ENCODE measurements around the gene BEX2.
"Not testable (repeated sequence)": the region's sequence is repeated elsewhere in the genome, so short reads cannot be mapped to it uniquely, and the experiment has no call there.

BEX2 gene

DNA sequence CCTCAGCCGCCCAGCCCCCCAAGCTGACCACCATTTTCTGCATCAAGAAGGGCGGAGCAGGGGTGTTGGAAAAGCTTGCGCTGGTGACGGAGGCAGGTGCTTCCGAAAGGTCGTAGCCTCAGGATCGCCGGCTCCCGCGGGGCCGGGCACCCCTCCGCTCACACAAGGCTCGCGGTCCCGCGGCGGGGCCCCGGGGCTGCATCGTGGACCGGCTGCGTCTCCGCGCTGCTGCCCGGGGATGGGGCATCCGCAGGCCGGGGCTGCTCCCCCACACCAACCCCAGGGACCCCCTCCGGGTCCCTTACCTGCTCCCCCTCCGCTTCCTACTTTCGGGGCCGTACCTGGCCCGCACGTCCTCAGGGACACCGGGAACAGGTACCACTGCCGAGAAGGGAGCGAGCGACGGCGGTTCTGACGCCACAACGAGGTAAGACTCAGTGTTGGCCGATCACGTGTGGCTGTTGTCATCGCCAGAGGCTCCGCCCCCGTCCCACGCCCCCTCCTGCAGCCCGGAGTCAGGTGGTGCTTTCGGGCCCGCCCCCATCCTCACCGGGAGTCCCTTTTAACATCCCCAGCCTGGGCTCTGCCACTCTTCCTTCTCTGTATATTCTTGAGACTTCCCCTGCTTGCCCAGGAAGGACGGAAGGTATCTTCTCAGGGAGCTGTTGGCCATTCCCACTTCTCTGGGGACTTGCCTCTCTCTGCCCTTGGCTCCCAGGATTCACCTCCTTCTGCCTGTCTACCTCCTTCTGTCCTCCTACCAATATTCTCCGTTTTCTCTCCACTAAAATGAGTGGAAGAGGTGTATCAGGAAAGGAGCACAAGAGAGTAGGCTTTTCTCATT lies at the start of gene BEX2:
TSS of gene BEX2 (minus strand) at position 436 of the 844 bp plus-strand sequence. CDS start 1,014 bp downstream, outside the sequence.
- peak; percentile 72 to 75 for DNase-seq (ENCODE audit: low read depth in 2 of 2)

DNA sequence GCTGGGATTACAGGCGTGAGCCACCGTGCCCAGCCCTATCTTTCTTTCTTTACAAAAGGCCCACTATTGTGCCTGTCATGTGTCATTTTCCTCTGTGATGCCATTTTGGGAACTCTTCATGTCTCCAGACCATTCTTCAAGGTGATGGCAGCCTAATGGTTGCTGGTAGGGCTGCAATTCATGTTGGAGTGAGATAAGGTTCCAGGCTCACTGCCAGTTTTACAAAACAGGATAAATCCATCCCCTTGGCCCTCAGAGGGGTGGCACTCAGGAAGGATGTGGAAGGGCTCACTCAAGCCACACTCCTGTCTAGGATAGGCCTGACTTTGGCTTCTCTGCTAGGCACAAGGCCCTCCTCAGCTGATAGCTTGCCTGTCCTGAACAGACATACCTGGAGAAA lies 49.3 kb upstream of the BEX2 start:
- DNase-seq (ENCODE audit: low read depth in 2 of 2) = no peak

DNA sequence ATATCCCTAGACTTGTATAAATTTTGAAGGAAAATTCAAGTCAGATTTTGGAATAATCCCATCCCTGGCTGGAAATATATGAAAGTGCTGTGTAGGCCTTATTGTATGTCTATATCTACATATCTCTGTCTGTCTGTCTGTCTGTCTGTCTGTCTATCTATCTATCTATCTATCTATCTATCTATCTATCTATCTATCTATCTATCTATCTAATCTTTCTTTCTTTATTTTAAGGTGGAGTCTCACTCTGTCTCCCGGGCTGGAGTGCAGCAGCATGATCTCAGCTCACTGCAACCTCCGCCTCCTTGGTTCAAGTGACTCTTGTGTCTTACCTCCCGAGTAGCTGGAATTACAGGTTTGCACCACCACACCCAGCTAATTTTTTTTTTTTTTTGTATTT lies 48.8 kb upstream of the BEX2 start:
- DNase-seq (ENCODE audit: low read depth in 2 of 2) = not testable (repeated sequence)

DNA sequence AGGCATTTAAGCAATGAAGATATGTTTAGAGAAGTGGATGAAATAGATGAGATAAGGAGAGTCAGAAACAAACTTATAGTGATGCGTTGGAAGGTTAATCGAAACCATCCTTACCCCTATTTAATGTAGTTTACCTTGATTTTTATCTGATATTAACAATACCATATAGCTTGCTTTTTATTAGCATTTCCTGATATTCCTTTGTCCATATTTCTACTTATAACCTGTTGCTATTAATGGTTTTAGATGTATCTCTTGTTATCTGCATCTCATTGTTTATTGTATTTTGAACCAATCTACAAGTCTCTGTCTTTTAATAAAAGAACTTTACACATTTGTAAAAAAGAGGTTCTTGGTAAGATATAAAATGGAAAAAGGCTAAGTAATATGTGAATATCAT lies 47.1 kb upstream of the BEX2 start:
- no peak for DNase-seq (ENCODE audit: low read depth in 2 of 2)

DNA sequence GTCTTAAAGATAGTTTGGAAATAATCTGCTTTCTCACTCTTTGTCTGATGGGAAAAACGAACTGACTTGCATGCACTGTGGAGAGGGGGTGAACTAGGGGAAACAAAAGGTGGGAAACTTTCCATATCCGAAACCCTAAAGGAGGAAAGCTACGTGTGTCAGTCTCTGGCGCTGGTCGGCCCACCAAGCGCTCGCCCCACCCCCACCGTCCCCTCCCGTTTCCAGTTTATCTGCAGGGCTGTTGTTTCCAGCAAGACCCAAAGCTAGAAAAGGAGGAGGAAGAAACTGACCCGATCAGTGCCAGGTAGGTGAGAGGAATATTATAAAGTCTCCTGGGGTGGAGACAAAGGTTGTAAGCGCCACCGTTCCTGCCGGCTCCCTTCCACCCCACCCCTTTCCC lies 46.1 kb upstream of the BEX2 start:
- no peak for DNase-seq (ENCODE audit: low read depth in 2 of 2)

DNA sequence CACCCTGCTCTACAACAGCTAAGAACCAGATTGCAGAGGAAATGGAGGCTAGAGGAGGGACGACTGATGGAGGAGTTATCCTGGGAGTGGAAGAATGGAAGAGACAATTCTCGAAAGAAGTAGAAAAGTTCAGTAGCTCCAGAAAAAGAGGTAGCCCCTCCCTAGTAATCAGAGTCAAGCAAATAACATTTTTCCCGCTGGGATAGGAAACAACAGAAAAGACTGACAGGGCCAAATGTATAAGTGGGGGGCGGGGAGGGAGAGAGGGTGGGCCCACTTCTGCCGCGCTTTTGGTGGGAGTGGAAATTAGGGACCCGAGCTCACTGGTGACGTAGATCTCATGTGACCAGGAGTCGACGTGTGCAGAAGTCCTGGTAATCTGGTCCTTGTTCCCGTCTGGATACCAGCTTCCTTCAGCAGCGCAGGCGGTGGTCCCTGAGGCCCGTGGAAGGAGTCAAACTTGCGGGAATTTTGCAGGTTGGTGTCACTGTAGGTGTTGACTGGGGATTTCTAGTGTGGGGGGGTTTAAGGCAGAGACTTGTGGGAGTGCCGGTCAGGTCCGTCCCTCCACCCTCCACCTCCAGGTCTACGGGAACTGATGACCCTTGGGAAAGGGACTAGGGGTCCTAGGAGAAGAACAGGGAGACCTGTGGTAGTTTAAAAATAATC lies 45.5 kb upstream of the BEX2 start, which contains the start of gene TCEAL9:
TSS of gene TCEAL9 (plus strand) at position 377 of the 669 bp plus-strand sequence. CDS start 1,179 bp downstream, outside the sequence.
- DNase-seq (ENCODE audit: low read depth in 2 of 2) = no peak

DNA sequence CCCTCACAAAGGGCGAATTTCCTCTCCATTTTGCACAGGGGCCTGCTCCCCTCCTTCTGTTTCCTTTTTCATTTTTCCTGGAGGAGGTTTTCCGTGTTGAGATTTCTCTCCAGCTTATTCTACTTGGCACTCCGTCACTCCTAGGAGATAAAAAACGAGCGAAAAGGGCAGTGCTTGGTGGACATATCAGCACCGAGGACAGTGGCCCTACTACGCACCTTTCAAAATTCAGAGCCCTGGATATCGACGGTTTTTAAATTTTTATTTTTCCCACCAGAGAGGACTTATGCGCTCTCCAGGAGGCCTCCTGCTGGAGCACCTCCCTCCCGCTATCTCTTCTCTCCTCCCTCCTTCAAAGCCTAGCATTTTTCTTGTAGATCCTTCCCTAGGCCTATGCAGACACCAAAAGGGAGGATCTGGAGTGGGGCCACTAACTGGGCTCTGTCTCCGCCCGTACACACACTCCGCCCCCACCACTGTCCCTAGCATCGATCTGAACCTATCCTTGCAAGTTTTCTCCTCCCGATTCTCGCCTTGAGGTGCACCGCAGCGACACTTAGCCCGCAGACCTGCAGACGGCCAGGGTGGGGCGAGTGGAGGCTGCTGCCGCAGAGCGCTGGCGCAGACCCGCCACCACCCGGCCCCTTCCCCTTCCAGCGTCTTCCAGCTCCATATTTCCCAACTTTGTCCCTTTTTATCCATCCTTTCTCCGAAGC lies 37.0 kb upstream of the BEX2 start:
- no peak for DNase-seq (ENCODE audit: low read depth in 2 of 2)

DNA sequence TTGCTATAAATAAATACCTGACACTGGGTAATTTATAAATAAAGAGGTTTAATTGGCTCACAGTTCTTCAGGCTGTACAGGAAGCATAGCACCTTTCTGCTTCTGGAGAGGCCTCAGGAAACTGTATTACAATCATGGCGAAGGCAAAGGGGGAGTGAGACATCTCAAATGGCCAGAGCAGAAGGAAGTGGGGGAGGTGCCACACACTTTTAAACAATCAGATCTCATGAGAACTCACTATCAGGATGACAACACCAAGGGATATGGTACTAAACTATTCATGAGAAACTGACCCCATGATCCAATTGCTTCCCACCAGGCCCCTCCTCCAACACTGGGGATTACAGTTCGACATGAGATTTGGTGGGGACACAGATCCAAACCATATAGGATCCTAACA lies 33.8 kb upstream of the BEX2 start:
- no peak for DNase-seq (ENCODE audit: low read depth in 2 of 2)

DNA sequence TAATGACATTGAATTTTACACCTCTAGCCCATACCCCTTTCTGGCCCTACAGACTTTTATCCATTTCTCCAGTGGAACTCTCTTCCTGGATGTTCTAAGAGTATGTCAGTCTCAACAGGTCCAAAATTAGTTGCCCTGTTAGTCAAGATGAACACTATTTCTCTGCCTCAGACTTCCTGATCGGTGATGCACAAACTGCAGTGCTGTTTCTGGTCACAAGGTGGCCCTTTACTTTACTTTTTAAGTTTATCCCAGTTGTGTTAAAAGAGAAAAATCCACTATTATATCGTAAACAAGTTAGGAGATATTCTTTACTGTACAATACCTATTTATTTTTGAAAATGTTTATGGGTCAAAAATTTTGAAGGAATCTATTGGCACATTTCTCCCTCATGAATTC lies 32.3 kb upstream of the BEX2 start:
- DNase-seq (ENCODE audit: low read depth in 2 of 2) = peak; percentile 6 to 11

DNA sequence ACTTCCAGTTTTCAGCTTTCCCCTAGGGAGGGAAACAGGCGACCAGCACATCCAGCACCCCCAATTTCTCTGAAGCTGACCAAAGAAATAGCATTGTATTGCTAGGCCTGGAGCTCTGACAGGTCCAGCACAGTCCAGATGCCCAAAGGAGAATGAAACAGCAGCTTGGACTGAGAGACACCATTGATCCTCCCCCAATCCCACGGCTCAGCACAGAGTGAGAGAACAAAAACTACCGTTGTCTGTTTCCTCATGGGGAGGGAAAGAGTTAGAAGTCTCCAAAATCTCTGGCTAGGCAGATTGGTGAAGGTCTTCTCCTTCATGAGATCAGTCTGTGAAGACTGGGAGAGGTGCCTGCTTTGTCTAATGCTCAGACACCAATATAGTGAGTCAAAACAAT lies 27.9 kb upstream of the BEX2 start:
- DNase-seq (ENCODE audit: low read depth in 2 of 2) = no peak

DNA sequence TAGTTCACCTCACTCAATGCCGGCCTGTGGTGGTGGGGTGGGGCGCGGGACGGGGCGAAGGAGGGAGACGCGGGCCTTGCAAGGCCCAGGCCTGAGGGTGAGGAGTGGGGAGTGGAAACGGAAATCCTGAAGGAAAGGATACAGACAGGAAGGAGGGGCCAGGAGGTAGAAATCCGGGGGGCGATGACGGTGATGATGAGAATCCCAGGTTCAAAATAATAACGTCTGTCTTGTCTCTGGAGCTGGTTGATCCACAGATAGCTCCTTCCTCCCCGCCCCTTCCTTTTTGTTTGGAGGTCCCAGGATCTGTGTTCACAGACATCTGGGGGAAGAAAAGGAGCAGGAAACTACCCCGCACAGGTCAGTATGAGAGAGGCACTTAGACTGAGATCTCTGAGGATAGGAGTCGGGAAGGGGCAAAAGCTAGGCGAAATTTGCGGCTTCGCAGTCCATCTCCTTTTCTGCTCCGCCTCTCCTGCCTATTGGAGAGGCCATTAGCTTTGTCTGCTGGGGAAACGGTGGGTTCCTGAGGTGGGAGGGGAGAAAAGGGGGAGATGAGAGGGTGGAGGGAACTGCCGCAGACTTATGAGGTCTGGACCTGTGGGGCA lies 20.0 kb upstream of the BEX2 start:
- DNase-seq (ENCODE audit: low read depth in 2 of 2) = no peak

DNA sequence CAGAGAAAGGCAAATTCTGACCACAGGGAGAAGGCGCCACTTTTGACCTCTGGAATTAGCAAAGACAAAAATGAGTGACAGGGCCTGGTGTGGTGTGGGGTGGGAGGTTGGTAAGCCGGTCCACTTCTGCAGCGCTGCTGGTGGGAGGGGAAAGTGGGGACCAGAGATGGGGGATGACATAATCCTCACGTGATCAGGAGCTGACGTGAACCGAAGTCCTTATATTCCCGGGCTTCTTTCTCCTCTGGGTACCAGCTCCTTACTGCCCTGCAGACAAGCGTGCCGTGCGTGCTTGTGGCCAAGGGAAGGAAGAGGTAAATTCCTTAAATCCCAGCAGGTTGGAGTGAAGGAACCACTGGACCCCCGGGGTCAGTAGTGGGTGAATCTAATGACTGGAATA lies 19.2 kb upstream of the BEX2 start, which contains the start of gene TCEAL7:
TSS of gene TCEAL7 (plus strand) at position 249 of the 400 bp plus-strand sequence. CDS start 1,165 bp downstream, outside the sequence.
- DNase-seq (ENCODE audit: low read depth in 2 of 2) = no peak

DNA sequence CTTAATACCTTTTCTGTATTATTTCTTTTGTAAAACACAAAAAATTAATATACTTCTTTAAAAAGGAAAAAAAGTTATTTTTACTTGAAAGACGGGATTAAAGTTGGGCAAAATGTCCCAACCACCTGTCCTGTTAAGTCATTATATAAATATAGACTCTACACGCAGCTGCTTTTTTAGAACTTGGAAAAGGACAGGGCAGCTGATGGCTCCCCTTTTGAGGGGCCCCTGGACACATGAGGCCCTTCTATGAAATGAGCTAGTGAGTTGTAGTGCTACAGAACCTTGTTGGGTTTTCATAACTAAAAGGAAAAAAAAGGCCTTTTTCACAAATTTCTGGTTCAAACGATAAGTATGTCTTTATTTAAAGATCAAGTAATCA lies 600 bp upstream of the BEX2 start:
- DNase-seq (ENCODE audit: low read depth in 2 of 2) = no peak

DNA sequence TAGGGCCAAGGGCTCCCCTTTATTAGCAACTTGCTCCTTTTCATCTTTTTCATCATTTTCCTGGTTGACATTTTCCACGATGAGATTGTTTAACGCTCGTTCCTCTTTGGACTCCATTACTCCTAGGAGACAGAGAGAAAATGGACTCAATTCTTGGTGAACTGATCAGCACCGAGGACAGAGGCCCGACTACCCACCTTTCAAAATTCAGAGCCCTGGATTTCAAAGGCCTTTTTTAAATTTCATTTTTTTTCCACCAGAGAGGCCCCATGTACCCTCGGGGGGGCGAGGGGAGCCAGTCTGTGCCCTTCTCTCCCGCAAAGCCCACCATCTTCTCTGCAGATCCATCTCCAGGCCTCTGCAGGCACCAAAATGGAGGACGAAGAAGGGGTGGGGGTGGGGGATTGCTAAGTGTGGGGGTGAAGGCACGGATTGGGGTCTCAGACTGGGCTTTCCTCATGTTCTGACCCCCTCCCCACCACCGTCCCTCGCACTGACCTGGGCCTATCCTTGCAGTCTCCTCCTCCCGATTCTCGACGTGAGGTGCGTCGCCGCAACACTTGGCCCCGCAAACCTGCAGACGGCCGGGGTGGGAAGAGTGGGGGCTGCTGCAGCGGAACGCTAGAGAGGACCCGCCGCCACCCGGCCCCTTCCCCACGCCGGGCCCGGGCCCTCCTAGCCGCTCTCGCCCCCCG lies 783 bp downstream of the BEX2 start:
- no peak for DNase-seq (ENCODE audit: low read depth in 2 of 2)

DNA sequence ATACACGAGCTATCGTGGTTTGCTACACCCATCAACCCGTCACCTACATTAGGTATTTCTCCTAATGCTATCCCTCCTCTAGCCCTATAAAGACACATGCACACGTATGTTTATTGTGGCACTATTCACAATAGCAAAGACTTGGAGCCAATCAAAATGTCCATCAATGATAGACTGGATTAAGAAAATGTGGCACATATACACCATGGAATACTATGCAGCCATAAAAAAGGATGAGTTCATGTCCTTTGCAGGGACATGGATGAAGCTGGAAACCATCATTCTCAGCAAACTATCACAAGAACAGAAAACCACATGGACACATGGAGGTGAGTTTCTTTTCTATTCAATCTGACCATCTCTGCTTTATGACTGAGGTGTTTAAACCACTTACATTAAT lies 5.1 kb downstream of the BEX2 start:
- not testable (repeated sequence) for DNase-seq (ENCODE audit: low read depth in 2 of 2)

DNA sequence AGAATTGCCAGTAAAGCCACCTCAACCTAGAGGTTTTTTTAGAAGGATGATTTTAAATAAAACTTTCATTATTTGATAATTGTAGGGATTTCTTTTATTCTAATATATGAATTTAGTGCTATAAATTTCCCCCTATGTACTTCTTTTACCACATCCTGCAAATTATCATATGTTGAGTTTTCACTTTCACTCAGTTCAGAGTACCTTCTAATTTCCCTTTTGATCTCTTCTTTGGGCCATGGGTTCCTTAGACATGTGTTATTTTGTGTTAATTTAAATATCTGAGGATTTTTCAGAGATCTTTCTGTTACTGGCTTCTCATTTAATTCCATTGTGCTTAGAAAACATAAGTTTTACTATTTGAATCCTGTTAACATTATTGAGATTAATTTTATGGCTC lies 6.1 kb downstream of the BEX2 start:
- DNase-seq (ENCODE audit: low read depth in 2 of 2) = no peak

DNA sequence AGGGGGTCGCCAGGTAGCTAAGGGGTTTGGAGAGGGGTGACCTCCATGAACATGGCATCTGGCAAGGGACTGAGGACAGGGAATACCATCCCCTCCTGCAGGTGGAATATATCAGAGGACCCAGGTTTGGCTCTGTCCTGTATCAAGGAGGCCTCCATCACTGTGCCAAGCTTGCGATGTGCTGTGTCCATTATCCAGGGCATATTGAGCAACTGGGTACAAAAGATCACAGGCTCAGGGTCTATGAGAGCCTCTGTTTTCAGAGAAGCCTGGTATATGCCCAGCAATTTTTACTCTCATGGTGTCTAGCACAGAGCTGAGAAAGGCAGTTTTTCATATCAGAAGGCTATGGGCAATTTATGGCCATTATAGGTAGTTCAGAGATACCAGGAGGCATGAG lies 17.7 kb downstream of the BEX2 start:
- DNase-seq (ENCODE audit: low read depth in 2 of 2) = no peak

DNA sequence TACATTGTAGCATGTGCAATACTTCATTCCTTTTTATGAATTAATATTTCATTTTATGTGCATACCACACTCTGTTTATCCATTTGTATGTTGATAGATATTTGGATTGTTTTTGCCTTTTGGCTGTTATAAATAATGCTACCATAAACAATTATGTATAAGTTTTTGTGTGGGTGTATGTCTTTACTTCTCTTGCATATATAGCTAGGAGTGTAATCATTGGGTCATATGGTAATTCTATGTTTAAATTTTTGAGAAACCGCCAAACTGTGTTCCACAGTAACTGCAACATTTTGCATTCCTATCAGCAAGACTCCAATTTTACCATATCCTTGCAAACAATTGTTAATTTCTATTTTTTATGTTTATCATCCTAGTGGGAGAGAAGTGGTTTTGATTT lies 31.2 kb downstream of the BEX2 start:
- no peak for DNase-seq (ENCODE audit: low read depth in 2 of 2)

DNA sequence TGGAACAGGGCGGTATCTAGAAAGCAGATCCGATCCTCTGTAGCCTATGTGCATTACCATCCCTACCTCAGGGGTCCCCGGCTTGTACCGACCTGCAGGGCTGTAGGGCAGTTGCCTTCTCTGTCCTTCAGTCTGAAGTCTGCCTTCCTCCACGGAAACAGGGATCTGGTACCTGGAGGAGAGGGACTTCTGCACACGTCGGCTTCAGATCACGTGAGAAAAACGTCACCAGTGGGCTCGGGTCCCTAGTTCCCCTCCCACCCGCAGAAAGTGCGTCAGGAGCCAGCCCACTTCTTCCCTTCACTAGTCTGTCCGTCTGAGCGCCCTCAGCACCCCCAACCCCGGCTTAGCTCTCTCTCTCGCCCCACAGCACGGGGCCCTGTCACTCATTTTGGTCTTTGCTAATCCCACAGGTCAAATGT lies 34.2 kb downstream of the BEX2 start, which contains the start of gene TCEAL5:
TSS of gene TCEAL5 (minus strand) at position 170 of the 422 bp plus-strand sequence. CDS start 2,187 bp downstream, outside the sequence.
- DNase-seq (ENCODE audit: low read depth in 2 of 2) = no peak

DNA sequence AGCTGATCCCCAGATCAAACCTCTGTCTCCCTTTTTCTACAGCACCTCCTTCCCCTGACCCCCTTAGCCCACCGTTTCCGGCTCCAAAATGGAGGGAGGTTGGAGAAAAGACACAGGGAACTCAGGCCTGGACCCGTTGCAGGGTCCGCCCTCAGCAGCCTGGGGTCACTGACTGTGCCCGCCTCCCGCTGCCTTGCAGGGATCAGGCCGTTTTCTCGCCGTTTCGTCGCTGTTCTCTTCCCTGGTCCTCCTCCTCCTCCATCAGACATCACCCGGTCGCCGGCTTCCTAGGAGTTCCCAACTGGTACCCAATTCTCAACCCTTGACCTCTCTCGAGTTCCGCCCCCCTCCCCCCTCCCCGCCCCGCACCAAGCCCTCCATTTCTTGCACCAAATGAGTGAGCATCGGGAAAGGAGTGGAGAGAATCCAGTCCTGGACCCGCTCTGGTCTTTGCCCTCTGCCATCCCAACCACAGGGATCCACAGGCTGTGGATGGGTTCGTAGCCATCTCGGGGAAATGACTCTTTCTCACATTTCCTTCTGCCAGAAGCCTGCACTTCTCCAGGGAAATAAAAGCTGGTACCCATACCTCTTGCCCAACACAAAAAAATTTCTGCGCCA lies 34.7 kb downstream of the BEX2 start:
- no peak for DNase-seq (ENCODE audit: low read depth in 2 of 2)

DNA sequence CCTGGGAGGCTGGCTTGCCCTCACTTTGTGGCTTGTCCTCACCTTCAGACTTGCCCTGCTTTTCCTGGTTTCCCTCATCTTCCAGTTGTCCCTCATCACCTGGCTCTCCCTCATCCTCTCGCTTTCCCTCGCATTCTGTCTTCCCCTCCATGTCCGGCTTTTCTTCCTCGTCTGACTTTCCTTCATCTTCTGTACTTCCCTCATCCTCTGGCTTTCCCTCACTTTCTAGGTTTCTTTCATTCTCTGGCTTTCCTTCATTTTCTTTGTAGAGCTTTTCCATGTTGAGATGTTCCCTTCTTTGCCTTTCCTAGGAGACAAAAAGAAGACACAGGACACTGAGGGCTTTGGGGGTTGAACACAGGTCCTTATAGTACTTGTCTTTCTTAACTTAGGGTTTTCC lies 36.5 kb downstream of the BEX2 start:
- no peak for DNase-seq (ENCODE audit: low read depth in 2 of 2)
